SK-N-SH treated with all-trans-retinoic acid at 6 μM for 48 hours (cell line): Measurements from ENCODE around the gene CAV1.
A peak's percentile ranks its signal among the peaks of the same experiment; 100 is the strongest.

ENCODE experiments used
- ATAC-seq: fragments of 200-7000 bp; cut with Tn5 transposase; 3 replicates; pipeline ENCODE4 v1.9.1; 2020; ENCODE audit warnings: mild to moderate bottlenecking, moderate library complexity
- ARNTL ChIP-seq: fragments of 450-650 bp; formaldehyde crosslinking; IDR thresholded peaks from 2 replicates; pipeline ENCODE4 v1.5.0; 2020; ENCODE audit warnings: low read depth, mild to moderate bottlenecking, moderate library complexity, borderline replicate concordance
- CREB5 ChIP-seq: fragments of 250-450 bp; sonication (Bioruptor Pico); IDR thresholded peaks from 2 replicates; pipeline ENCODE4 v1.5.1; 2020; ENCODE audit warnings: low read depth, mild to moderate bottlenecking, moderate library complexity
- CSDC2 ChIP-seq: fragments of 250-450 bp; sonication (Bioruptor Pico); IDR thresholded peaks from 2 replicates; pipeline ENCODE4 v1.5.0; 2020; ENCODE audit warnings: mild to moderate bottlenecking, moderate library complexity
- ESRRG ChIP-seq: fragments of 250-450 bp; sonication (Bioruptor Pico); IDR thresholded peaks from 2 replicates; pipeline ENCODE4 v1.6.1; 2021; ENCODE audit warnings: mild to moderate bottlenecking
- GLIS3 ChIP-seq: fragments of 250-450 bp; sonication (Bioruptor Pico); IDR thresholded peaks from 2 replicates; pipeline ENCODE4 v1.5.0; 2020; ENCODE audit warnings: mild to moderate bottlenecking, moderate library complexity
- ISL1 ChIP-seq: fragments of 250-450 bp; sonication (Bioruptor Pico); IDR thresholded peaks from 2 replicates; pipeline ENCODE4 v2.1.2; 2022; ENCODE audit warnings: mild to moderate bottlenecking, moderate library complexity
- OSR1 ChIP-seq: fragments of 250-450 bp; sonication (Bioruptor Pico); IDR thresholded peaks from 2 replicates; pipeline ENCODE4 v1.8.0; 2022; ENCODE audit warnings: moderate library complexity, mild to moderate bottlenecking, inconsistent platforms
- POU6F1 ChIP-seq: fragments of 250-450 bp; sonication (Bioruptor Pico); IDR thresholded peaks from 2 replicates; pipeline ENCODE4 v1.8.0; 2021; ENCODE audit warnings: low read depth, mild to moderate bottlenecking, moderate library complexity, borderline replicate concordance
- PPARA ChIP-seq: fragments of 250-450 bp; sonication (Bioruptor Pico); IDR thresholded peaks from 2 replicates; pipeline ENCODE4 v1.5.0; 2020; ENCODE audit warnings: mild to moderate bottlenecking, borderline replicate concordance
- RARB ChIP-seq: fragments of 250-450 bp; sonication (Bioruptor Pico); IDR thresholded peaks from 2 replicates; pipeline ENCODE4 v1.8.0; 2021; ENCODE audit warnings: mild to moderate bottlenecking, moderate library complexity
- SNAI2 ChIP-seq: fragments of 250-450 bp; sonication (Bioruptor Pico); IDR thresholded peaks from 2 replicates; pipeline ENCODE4 v1.5.0; 2020; ENCODE audit warnings: mild to moderate bottlenecking, moderate library complexity
- TCF4 ChIP-seq: fragments of 250-450 bp; sonication (Bioruptor Pico); IDR thresholded peaks from 2 replicates; pipeline ENCODE4 v1.8.0; 2021; ENCODE audit warnings: mild to moderate bottlenecking, moderate library complexity, borderline replicate concordance
- TOX ChIP-seq: fragments of 250-450 bp; sonication (Bioruptor Pico); IDR thresholded peaks from 2 replicates; pipeline ENCODE4 v1.8.0; 2021; ENCODE audit warnings: mild to moderate bottlenecking, moderate library complexity, borderline replicate concordance
- TSHZ2 ChIP-seq: fragments of 250-450 bp; sonication (Bioruptor Pico); IDR thresholded peaks from 2 replicates; pipeline ENCODE4 v1.5.0; 2020; ENCODE audit warnings: mild to moderate bottlenecking, moderate library complexity
- ZC3H10 ChIP-seq: fragments of 250-450 bp; sonication (Bioruptor Pico); IDR thresholded peaks from 2 replicates; pipeline ENCODE4 v1.5.1; 2021; ENCODE audit warnings: mild to moderate bottlenecking, moderate library complexity
- ZFP3 ChIP-seq: fragments of 250-450 bp; sonication (Bioruptor Pico); IDR thresholded peaks from 2 replicates; pipeline ENCODE4 v1.5.0; 2020; ENCODE audit warnings: mild to moderate bottlenecking, moderate library complexity
- ZFP30 ChIP-seq: fragments of 450-650 bp; formaldehyde crosslinking; IDR thresholded peaks from 2 replicates; pipeline ENCODE4 v1.5.0; 2022; ENCODE audit warnings: mild to moderate bottlenecking, moderate library complexity
- ZNF565 ChIP-seq: fragments of 450-650 bp; formaldehyde crosslinking; conservative IDR thresholded peaks from 2 replicates; pipeline ENCODE4 v1.5.0; 2020; ENCODE audit warnings: low read depth, mild to moderate bottlenecking, moderate library complexity
- ZNF8 ChIP-seq: fragments of 450-650 bp; formaldehyde crosslinking; IDR thresholded peaks from 2 replicates; pipeline ENCODE4 v1.5.0; 2020; ENCODE audit warnings: mild to moderate bottlenecking, moderate library complexity
- TF ChIP-seq, protein P1 (sequence below): fragments of 250-450 bp; sonication (Bioruptor Pico); IDR thresholded peaks from 2 replicates; pipeline ENCODE4 v1.5.1; 2021; ENCODE audit warnings: mild to moderate bottlenecking, moderate library complexity
- TF ChIP-seq, protein P2 (sequence below): fragments of 250-450 bp; sonication (Bioruptor Pico); IDR thresholded peaks from 2 replicates; pipeline ENCODE4 v1.8.0; 2020; ENCODE audit warnings: mild to moderate bottlenecking, moderate library complexity, borderline replicate concordance

Gene CAV1

DNA sequence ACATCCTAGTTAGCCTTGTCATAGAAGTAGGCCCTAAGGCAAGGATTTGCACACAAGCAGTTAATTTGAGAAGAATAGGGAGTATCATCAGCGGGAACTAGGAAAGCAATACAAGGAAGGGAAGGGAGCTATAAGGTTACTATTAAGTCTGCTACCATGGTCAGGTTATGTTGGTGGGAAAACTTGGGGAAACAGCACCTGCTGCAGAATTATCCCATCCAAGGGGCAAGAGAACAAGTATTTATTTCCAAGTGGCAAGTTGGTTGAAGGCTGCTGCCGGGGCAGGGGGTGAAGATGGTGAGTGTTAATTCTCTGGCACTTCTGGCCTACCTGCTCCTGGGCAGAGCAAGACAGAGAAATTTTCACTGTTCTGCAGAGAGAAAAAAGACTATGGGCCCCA, 55.0 kb downstream of the CAV1 start:
- no peak for ATAC-seq
- TF ChIP-seq CSDC2 (CRISPR knock-in tag) (no peak), CREB5 (CRISPR knock-in tag) (no peak), GLIS3 (CRISPR knock-in tag) (no peak), ZNF8 (CRISPR knock-in tag) (no peak), TCF4 (CRISPR knock-in tag) (no peak), OSR1 (CRISPR knock-in tag) (no peak), TSHZ2 (CRISPR knock-in tag) (no peak), TOX (no peak), POU6F1 (CRISPR knock-in tag) (no peak), ISL1 (CRISPR knock-in tag) (no peak), ZFP3 (CRISPR knock-in tag) (no peak), ZFP30 (CRISPR knock-in tag) (no peak)
- TF ChIP-seq, protein P1, sequence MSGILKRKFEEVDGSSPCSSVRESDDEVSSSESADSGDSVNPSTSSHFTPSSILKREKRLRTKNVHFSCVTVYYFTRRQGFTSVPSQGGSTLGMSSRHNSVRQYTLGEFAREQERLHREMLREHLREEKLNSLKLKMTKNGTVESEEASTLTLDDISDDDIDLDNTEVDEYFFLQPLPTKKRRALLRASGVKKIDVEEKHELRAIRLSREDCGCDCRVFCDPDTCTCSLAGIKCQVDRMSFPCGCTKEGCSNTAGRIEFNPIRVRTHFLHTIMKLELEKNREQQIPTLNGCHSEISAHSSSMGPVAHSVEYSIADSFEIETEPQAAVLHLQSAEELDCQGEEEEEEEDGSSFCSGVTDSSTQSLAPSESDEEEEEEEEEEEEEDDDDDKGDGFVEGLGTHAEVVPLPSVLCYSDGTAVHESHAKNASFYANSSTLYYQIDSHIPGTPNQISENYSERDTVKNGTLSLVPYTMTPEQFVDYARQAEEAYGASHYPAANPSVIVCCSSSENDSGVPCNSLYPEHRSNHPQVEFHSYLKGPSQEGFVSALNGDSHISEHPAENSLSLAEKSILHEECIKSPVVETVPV (CRISPR knock-in tag): no peak

GRCh38 chr7:116582164-116582732, 57.4 kb downstream of the CAV1 start:
- TF ChIP-seq RARB (CRISPR knock-in tag) (no peak), ZNF8 (CRISPR knock-in tag) (no peak), ESRRG (CRISPR knock-in tag) (no peak), TOX (no peak), GLIS3 (CRISPR knock-in tag) (no peak), TCF4 (CRISPR knock-in tag) (no peak), ZC3H10 (CRISPR knock-in tag) (no peak), OSR1 (CRISPR knock-in tag) (no peak), ZNF565 (CRISPR knock-in tag) (no peak), ARNTL (CRISPR knock-in tag) (no peak), PPARA (CRISPR knock-in tag) (no peak), CREB5 (CRISPR knock-in tag) (no peak), ZFP3 (CRISPR knock-in tag) (no peak), SNAI2 (CRISPR knock-in tag) (no peak), POU6F1 (CRISPR knock-in tag) (no peak)
- TF ChIP-seq, protein P2, sequence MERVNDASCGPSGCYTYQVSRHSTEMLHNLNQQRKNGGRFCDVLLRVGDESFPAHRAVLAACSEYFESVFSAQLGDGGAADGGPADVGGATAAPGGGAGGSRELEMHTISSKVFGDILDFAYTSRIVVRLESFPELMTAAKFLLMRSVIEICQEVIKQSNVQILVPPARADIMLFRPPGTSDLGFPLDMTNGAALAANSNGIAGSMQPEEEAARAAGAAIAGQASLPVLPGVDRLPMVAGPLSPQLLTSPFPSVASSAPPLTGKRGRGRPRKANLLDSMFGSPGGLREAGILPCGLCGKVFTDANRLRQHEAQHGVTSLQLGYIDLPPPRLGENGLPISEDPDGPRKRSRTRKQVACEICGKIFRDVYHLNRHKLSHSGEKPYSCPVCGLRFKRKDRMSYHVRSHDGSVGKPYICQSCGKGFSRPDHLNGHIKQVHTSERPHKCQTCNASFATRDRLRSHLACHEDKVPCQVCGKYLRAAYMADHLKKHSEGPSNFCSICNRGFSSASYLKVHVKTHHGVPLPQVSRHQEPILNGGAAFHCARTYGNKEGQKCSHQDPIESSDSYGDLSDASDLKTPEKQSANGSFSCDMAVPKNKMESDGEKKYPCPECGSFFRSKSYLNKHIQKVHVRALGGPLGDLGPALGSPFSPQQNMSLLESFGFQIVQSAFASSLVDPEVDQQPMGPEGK (CRISPR knock-in tag): no peak
- ATAC-seq: peak; percentile 56
